Kidney (tissue), 14 donors: ENCODE data around the gene CTIF. TPM values are rescaled to one million over a fixed set of nuclear protein-coding genes. Genes with fewer than 3 reads are reported as not detected.

Experiments used
- DNase-seq, 5 donors: peaks; one replicate each; pipeline ENCODE4 v3.0.0-alpha.2; 2013 to 2020
- FAIRE-seq: peaks from 2 replicates; lab custom pipeline; 2012; peaks lifted over from hg19 to GRCh38; lab: Jason Lieb, UNC
- H3K27ac ChIP-seq, 2 donors: one replicate each; pipeline ENCODE4 v1.7.0; 2013; ENCODE audit warnings: low read depth in 2 of 2, low read length in 2 of 2, inconsistent platforms in 1 of 2
- H3K27me3 ChIP-seq: one replicate; pipeline ENCODE4 v1.7.1; 2013; ENCODE audit warnings: low read length, inconsistent platforms; ENCODE audit not compliant: control insufficient read depth, insufficient read depth
- H3K36me3 ChIP-seq, 3 donors: one replicate each; pipeline versions ENCODE4 v1.7.0 to v1.7.1; 2013; ENCODE audit warnings: low read length in 3 of 3, control low read depth in 1 of 3, inconsistent platforms in 1 of 3; ENCODE audit not compliant: insufficient read depth in 3 of 3, control insufficient read depth in 2 of 3
- H3K4me1 ChIP-seq, 3 donors: one replicate each; pipeline versions ENCODE4 v1.7.0 to v1.7.1; 2013; ENCODE audit warnings: low read length in 3 of 3, inconsistent platforms in 1 of 3, low read depth in 1 of 3; ENCODE audit not compliant: control insufficient read depth in 2 of 3, insufficient read depth in 2 of 3
- H3K4me3 ChIP-seq, 3 donors: one replicate each; pipeline versions ENCODE4 v1.7.0 to v1.8.1; 2013; ENCODE audit warnings: low read length in 3 of 3, control low read depth in 1 of 3, inconsistent platforms in 1 of 3
- H3K9ac ChIP-seq, 3 donors: one replicate each; pipeline versions ENCODE4 v1.7.0 to v1.7.1; 2013; ENCODE audit warnings: low read length in 3 of 3, control low read depth in 1 of 3, inconsistent platforms in 1 of 3
- H3K9me3 ChIP-seq, 3 donors: one replicate each; pipeline versions ENCODE4 v1.7.0 to v1.7.1; 2013; ENCODE audit warnings: low read length in 3 of 3, control low read depth in 1 of 3, inconsistent platforms in 1 of 3; ENCODE audit not compliant: control insufficient read depth in 2 of 3, insufficient read depth in 1 of 3
- CTCF ChIP-seq: IDR thresholded peaks from 3 replicates; pipeline ENCODE4 v1.5.1; 2012; ENCODE audit warnings: mild to moderate bottlenecking, moderate library complexity, borderline replicate concordance; ENCODE audit not compliant: insufficient read depth; ENCODE audit errors: extremely low read depth
- intact Hi-C: fragments of 100-400 bp; cut with DNase I; formaldehyde crosslinking; loops from one replicate; pipeline ENCODE4 v1.11.1; 2022
- polyA plus RNA-seq: library from polyadenylated mRNA; stranded (reverse); fragments of 350-450 nt; fragmentation: Illumina TruSeq; extraction: RNeasy Lipid Tissue Mini Kit (QIAGEN cat#74804); gene quantifications from one replicate; pipeline ENCODE4 v1.2.3, GENCODE V29; 2014; ENCODE audit warnings: low read depth, low replicate concordance; ENCODE audit not compliant: insufficient read depth
- total RNA-seq: library from RNA; stranded (reverse); fragmentation: NEBNext Ultra II Directional; extraction: Animal tissue kit (Norgen Biotek cat#: 25700); gene quantifications from one replicate; pipeline ENCODE4 v1.2.1, GENCODE V29; 2021
- donor health status: control.
- donor health status: control.
- donor health status: control.
- donor health status: control.
- donor health status: control.
- donor health status: DM: yes; HTN: yes; CAD: no.
- donor health status: Normal renal cell carcinoma (clear cell type).

The CTIF gene
- total and polyA plus RNA-seq, 2 donors from 2014 or later = 37.3 to 41.9 TPM

- TF ChIP-seq CTCF = no peak
- Histone ChIP-seq H3K9ac (no peak overlapping the region), H3K27me3 (no peaks in the 10 kb centered on the region), H3K4me3 (no peak overlapping the region), H3K36me3 (peaks cover 0 to 8% (median 3%) of the 10 kb centered on the region in 3 donors), H3K27ac (no peak overlapping the region), H3K9me3 (no peaks in the 10 kb centered on the region), H3K4me1 (no peaks in the 10 kb centered on the region)
- no peak for FAIRE-seq
- intact Hi-C loops = no loop called here
- no peak for DNase-seq
These were observed 218.5 kb downstream of the CTIF start for GRCh38 chr18:48757367-48757766.

- FAIRE-seq = no peak
- no peak overlapping the region for H3K27ac ChIP-seq
- H3K9ac ChIP-seq = no peak overlapping the region
- TF ChIP-seq CTCF = no peak
- DNase-seq = peak in 1 of 5 donors; percentile 50
- H3K4me1 ChIP-seq = no peaks in the 10 kb centered on the region
- H3K36me3 ChIP-seq = peaks cover 0 to 8% (median 3%) of the 10 kb centered on the region in 3 donors
- intact Hi-C loops = no loop called here
- no peaks in the 10 kb centered on the region for H3K9me3 ChIP-seq
- no peaks in the 10 kb centered on the region for H3K27me3 ChIP-seq
- no peak overlapping the region for H3K4me3 ChIP-seq
These were observed 219.1 kb downstream of the CTIF start for GRCh38 chr18:48757906-48758305.

- intact Hi-C loops = no loop called here
- H3K36me3 ChIP-seq = peaks cover 0 to 8% (median 3%) of the 10 kb centered on the region in 3 donors
These were observed 222.8 kb downstream of the CTIF start for GRCh38 chr18:48761582-48761981.

More at GRCh38 chr18:48761582-48761981, 222.8 kb downstream of the CTIF start:
- Histone ChIP-seq H3K4me3 (no peak overlapping the region), H3K27ac (no peak overlapping the region), H3K9ac (no peak overlapping the region), H3K9me3 (no peaks in the 10 kb centered on the region), H3K4me1 (no peaks in the 10 kb centered on the region), H3K27me3 (no peaks in the 10 kb centered on the region)
- no peak for DNase-seq
- TF ChIP-seq CTCF = no peak
- no peak for FAIRE-seq
